GM12874 (cell line): Measurements from ENCODE around the gene CPVL.

Experiments used
- CTCF ChIP-seq: IDR thresholded peaks from 2 replicates; pipeline ENCODE4 v1.5.1; 2011; ENCODE audit warnings: low read depth, mild to moderate bottlenecking, control low read depth, low read length, moderate library complexity; ENCODE audit not compliant: insufficient read depth

The CPVL gene

GRCh38 chr7:28983396-28984190 is 162.7 kb downstream of the CPVL start:
- no peak for TF ChIP-seq CTCF

DNA sequence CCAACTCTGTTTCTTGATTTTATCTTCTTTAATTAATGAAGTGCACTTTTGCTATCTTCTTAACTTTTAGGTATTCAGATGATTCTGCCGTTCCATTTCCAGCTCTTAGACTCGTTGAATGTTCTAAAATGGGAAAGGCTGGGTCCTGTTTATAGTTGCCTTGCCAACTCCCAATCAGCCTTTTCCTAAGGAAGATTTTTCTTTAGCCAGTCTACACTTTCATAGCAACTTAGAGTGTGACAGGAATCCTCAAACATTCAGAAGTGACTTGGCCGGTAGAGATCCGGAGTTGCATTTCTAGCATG is 165.2 kb downstream of the CPVL start:
- TF ChIP-seq CTCF = no peak

- TF ChIP-seq CTCF = no peak
Measured at GRCh38 chr7:28980451-28981160, 165.7 kb downstream of the CPVL start.

DNA sequence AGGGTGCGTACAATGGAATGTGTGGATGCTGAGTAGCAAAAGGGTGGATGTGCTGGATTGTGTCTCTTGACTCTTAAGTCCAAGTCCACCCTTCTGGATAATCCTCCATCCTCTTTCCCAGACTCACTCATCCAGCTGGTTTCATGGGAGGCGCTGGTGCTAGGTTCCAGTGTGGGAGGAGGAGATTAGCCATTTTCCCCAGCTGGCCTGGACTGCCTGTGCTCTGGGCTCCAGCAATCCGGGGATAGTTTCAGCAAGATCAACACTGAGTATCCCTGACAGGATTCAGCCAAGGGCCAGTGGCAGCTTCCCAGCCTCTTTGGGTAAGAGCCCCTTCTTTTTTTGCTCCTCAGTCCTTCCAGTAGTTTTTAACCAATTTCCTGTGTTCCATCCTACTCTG is 166.6 kb downstream of the CPVL start:
- TF ChIP-seq CTCF = no peak

DNA sequence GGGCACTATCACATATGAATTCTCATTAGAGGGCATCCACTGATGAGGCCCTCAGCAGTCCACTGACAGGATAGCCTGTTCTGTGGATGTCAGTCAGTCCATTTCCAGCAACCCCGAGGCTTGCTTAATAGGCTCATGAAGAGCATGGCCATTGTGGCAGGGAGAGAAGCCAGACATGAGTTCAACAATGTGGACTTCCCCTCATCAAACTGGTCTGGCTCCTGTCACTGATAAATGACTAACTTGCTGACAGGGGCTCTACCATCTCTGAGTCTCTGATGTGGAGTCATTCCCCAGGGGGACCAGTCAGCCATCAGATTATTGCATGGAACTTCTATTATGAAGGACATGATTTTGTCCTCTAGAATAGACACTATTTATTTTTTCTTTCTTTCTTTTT is 168.5 kb downstream of the CPVL start:
- TF ChIP-seq CTCF = no peak

GRCh38 chr7:28976022-28976421 is 170.3 kb downstream of the CPVL start:
- TF ChIP-seq CTCF = no peak

DNA sequence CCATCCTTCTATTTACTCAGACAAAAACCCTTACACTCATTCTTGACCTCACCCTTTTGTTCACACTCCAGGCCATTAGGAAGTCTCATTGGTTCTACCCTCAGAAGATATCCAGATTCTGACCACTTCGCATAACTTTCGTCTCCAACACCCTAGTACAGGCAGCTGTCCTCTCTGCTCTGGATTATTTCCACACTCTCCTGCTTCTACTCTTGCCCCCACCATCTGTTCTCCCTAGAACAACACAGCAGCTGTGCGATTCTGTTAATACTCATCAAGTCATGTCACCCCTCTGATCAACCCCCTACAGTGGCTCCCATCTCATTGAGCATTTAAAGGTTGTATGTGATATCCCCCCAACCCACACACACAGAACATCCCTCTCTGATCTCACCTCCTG is 172.7 kb downstream of the CPVL start:
- no peak for TF ChIP-seq CTCF
